Omental fat pad (tissue), 4 donors: ENCODE results near the gene SREK1. TPM values are rescaled to one million over a fixed set of nuclear protein-coding genes. Genes with fewer than 3 reads are reported as not detected.

Experiments
- ATAC-seq: fragments of 150-250 bp; one replicate; pipeline ENCODE4 v1.9.1; 2016; ENCODE audit warnings: mild to moderate bottlenecking, moderate library complexity; ENCODE audit not compliant: low FRiP score
- DNase-seq: peaks from one replicate; pipeline ENCODE4 v3.0.0-alpha.2; 2019; ENCODE audit warnings: low spot score
- total RNA-seq, 4 donors: library from RNA; depleted of rRNA; stranded (reverse); fragments of >200 nt; gene quantifications; one replicate each; pipeline ENCODE4 v1.1.0, GENCODE V29; 2016
- TF ChIP-seq, protein P1 (sequence below), 3 donors: fragments of 450-650 bp; IDR thresholded peaks; one replicate each; pipeline ENCODE4 v1.5.1; 2016 to 2017; ENCODE audit warnings: antibody characterized with exemption in 3 of 3, mild to moderate bottlenecking in 3 of 3, moderate library complexity in 2 of 3

The SREK1 gene
- total RNA-seq, 4 donors from 2014 or later, result 54.5 to 113 (median 90.5) TPM

- ATAC-seq (no peak), DNase-seq (no peak)
- TF ChIP-seq, protein P1, sequence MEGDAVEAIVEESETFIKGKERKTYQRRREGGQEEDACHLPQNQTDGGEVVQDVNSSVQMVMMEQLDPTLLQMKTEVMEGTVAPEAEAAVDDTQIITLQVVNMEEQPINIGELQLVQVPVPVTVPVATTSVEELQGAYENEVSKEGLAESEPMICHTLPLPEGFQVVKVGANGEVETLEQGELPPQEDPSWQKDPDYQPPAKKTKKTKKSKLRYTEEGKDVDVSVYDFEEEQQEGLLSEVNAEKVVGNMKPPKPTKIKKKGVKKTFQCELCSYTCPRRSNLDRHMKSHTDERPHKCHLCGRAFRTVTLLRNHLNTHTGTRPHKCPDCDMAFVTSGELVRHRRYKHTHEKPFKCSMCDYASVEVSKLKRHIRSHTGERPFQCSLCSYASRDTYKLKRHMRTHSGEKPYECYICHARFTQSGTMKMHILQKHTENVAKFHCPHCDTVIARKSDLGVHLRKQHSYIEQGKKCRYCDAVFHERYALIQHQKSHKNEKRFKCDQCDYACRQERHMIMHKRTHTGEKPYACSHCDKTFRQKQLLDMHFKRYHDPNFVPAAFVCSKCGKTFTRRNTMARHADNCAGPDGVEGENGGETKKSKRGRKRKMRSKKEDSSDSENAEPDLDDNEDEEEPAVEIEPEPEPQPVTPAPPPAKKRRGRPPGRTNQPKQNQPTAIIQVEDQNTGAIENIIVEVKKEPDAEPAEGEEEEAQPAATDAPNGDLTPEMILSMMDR (IDR thresholded peaks at IDR 0.05), result no peak
Measured at GRCh38 chr5:66198837-66199236, 54.7 kb downstream of the SREK1 start.

GRCh38 chr5:66203531-66203930 is 59.4 kb downstream of the SREK1 start:
- DNase-seq, result no peak
- TF ChIP-seq, protein P1 (IDR thresholded peaks at IDR 0.05), result no peak
- no peak for ATAC-seq

DNA sequence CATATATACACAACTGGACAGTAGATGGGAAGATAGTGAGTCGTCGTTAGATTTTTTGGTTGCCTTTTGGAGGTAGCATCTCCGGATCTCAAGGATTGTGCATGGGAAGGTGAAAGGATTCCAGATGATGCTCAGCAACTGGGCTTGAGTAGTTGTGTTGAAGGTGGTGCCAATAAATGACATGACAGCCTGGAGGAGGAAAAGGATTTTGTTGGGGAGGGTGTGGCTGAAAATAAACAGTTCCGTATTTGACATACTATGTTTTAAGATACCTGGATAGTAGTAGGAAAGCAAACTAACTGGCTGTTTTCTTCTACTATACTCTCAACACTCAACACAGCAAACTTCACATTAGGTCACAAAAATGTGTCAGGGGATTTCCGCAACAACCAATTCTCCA is 62.4 kb downstream of the SREK1 start:
- DNase-seq, result no peak
- ATAC-seq, result no peak
- TF ChIP-seq, protein P1 (IDR thresholded peaks at IDR 0.05), result no peak

GRCh38 chr5:66207800-66208561 is 63.9 kb downstream of the SREK1 start:
- ATAC-seq (no peak), DNase-seq (no peak)
- TF ChIP-seq, protein P1 (IDR thresholded peaks at IDR 0.05), result no peak

DNA sequence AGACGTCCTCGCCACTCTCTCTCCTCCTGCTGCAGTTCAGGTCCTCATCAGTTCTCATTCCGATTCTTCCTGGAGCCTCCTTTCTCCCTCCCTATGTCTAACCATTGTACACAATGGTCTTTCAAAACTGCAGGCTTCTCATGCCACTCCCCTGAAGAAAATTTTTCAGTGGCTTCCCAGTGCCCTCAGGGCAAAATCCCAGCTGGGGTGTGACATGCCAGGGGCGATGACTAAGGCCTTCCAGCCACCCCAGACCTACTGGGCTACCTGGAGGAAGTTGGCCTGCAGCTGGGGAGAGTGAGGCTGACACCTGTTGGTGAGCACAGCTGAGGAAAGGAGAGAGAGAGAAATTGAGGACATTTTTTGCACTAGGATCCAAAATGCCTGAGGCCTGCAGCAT is 65.2 kb downstream of the SREK1 start:
- TF ChIP-seq, protein P1 (IDR thresholded peaks at IDR 0.05), result no peak
- ATAC-seq (no peak), DNase-seq (no peak)

GRCh38 chr5:66209794-66210193 is 65.7 kb downstream of the SREK1 start:
- no peak for ATAC-seq
- no peak for DNase-seq
- TF ChIP-seq, protein P1 (IDR thresholded peaks at IDR 0.05), result no peak

- no peak for DNase-seq
- TF ChIP-seq, protein P1 (IDR thresholded peaks at IDR 0.05), result no peak
- no peak for ATAC-seq
Measured at GRCh38 chr5:66213533-66213932, 69.4 kb downstream of the SREK1 start.
